T-helper 1 cell treated with Interleukin-12 subunit alpha and Interleukin-12 subunit beta and Interleukin-4 antibody, amounts not matched to agents 30 ng/mL and 1 ng/mL, for 36 hours (primary cell): ENCODE measurements around the gene KCNK6. TPM values are rescaled to one million over a fixed set of nuclear protein-coding genes. Genes with fewer than 3 reads are reported as not detected.

Experiments
- intact Hi-C: fragments of 100-400 bp; cut with micrococcal nuclease; formaldehyde crosslinking; loops from one replicate; pipeline ENCODE4 v1.15.1; 2024
- total RNA-seq: library from RNA; stranded (reverse); gene quantifications from 2 replicates; pipeline ENCODE4 v1.2.3, GENCODE V29; 2022

The KCNK6 gene
- 21.6 and 22.1 TPM in 2 replicates for total RNA-seq

DNA sequence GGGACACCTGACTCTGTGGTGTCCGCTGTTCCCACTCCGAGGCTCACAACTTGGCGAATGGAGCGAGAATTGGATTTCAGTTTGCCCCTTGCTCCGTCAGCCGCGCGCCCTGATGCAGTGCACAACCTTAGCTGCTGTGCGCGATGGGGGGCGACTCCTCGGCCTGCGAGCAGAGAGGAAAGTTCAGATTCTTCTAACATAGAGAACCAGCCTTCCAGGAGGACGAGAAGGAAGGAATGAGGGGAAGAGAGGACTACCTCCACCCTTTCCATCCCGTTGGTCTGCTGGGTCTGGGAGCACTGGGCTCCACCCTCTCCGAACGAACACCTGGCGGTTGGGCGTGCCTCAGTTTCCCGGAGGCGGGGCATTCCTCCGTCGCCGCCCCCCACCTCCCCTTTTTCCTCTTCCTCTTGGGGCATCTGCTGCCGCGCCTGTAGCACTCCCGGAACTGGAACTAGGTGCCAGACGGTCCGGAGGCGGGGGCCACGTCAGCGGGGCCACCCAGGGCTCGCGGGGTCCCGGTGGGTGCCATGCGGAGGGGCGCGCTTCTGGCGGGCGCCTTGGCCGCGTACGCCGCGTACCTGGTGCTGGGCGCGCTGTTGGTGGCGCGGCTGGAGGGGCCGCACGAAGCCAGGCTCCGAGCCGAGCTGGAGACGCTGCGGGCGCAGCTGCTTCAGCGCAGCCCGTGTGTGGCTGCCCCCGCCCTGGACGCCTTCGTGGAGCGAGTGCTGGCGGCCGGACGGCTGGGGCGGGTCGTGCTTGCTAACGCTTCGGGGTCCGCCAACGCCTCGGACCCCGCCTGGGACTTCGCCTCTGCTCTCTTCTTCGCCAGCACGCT, at the start of gene KCNK6:
TSS of gene KCNK6 (plus strand) at position 425 of the 838 bp plus-strand sequence. CDS start at position 531, 106 bp downstream.
- intact Hi-C loops = loop anchor here (1.0 to 5.0 kb wide), 2 partner anchors 55 to 852 kb away; partner anchors contain the start of genes SPINT2, ZNF569 and ZNF570

DNA sequence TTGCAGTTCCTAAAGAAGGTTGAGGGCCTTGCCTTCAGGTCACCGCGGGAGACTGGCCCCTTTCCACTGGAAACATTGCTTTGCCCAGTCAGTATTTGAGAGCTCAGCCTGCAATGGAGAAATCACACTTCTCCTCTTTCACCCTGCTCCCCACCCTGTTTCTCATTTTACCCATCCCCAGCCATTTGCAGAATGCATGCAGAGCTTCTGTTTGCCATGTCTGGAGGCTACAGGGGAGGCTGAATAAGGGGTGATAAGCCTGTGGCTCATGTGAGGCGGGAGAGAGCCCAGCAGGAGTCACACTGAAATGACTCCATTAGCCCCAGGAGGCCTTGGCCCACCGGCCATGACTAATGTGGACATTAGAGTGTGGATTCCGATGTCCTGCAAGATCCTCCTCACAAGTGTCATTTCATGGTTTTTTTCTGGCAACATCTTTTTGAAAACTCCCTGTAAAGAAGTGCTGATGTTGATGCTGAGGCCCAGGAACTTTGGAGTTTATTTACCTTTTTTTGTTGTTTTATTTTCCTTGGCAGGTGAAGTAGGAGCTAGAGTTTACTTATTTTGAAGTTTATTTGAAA, 49.0 kb upstream of the KCNK6 start:
- intact Hi-C loops = no loop called here

DNA sequence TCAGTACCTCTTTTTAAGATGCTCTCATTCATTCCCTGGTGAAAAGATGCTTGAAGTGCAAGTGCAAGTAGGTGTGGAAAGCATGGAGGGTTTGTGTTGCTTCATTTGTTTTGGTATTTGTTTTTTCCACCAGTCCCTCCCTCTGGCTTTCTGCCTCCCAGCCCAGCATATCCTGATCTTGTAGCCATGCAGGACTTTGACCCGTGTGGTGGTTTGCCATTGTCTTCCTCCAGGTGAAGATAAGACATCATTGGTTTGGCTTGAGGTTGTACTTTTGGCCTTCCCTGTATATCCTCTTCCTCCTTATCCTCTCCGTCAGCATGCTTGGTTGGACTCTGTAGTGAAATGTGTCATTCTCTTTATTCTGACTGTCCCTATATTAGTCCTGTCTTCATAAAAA, 46.1 kb upstream of the KCNK6 start:
- intact Hi-C loops = no loop called here

DNA sequence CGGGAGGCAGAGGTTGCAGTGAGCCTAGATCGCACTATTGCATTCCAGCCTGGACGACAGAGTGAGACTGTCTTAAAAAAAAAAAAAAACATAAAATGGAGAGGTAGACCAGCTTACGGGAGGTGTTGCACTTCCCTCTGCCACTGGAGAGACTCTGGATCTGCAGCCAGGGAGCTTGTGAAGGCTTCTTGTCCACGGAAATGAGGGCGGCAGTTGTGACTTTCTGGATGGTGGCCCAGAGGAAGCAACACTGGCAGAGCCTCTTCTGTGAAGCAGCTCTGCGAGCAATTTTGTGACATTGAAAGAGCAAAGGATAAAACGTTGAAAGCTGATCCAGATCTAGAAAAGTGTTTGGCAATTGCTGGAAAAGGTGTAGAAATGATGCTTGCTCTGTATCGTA, 44.9 kb upstream of the KCNK6 start:
- intact Hi-C loops = no loop called here

DNA sequence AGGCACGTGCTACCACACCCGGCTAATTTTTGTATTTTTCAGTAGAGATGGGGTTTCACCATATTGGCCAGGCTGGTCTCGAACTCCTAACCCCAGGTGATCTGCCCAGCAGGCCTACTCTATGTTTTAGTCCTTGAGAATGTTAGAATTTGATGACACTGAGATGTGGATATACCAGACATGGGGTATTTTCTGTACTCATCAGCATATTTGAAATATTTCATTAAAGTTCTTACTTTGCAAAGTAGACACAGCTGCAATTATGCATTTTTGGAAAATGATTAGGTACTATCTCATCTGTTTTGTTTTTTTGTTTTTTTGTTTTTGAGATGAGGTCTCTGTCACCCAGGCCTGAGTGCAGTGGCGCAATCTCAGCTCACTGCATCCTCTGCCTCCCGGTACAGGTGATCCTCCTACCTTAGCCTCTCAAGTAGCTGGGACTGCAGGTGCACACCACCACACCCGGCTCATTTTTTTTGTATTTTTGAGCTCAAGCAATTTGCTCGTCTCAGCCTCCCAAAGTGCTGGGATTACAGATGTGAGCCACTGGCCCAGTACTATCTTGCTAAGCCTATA, 42.6 kb upstream of the KCNK6 start:
- intact Hi-C loops = no loop called here

DNA sequence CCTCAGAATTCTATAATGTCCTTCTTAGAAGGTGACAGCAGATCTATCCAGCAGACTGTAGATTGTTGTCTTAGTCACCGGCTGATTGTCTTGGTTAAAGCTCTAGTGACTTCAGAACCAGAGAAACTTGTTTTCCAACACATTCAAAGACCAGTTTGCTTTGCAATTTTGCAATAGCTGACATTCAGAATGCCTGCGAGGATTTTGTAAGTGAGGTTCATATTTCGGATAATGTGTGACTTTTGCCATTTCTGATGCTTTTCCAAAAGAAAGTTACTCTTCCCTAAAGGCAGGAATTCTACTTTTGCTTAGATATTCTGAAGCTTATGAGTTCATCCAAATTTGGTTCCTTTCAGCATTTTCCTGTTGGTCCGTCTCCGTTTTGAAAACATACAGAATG, 42.1 kb upstream of the KCNK6 start:
- intact Hi-C loops = no loop called here

DNA sequence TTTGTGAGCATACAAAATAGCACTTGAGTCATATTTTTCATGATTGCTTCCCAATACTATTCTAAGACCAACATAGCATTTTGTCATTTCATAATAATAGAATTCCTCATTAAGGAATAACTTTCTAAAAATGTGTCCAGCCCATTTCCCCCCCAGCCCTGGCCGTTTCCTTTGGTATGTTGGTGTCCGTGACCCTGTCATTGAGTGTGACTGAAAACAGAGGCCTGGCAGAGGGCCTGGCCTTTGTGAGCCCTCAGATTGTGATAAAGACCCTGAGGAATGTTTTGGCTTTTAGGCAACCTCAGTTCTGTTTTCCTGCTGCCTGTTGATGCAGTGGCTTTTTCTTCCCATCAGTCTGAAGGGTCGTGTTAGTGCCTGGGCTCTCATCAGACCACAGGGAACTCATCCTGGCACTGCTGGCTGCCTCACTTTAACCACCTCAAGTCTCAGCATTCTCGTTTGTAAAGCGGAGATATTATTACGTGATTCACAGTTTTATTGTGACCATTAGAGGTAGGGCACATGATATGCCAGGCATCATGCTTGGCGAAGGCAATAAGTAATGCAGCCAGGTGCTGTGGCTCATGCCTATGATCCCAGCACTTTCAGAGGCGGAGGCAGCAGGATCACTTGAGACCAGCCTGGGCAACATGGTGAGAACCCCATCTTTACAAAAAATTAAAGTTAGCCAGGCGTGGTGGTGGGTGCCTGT, 41.5 kb upstream of the KCNK6 start:
- intact Hi-C loops = no loop called here

DNA sequence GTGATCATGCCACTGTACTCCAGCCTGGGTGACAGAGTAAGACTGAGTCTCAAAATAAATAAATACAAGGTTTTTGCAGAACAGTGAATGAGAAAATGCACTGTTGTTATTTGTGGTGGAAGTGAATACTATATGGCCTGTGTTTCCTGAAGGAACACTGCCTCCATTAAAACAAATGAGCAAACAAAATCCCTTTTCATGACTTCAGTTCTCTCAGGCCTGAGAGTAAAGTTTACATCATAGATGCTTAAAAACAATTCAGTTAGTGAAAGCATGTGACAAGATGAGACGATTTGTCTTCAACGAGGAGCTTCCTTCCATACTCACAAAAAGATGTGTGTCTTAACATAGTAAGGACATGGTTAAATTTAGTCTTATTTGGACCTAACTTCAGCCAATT, 40.9 kb upstream of the KCNK6 start:
- intact Hi-C loops = no loop called here

DNA sequence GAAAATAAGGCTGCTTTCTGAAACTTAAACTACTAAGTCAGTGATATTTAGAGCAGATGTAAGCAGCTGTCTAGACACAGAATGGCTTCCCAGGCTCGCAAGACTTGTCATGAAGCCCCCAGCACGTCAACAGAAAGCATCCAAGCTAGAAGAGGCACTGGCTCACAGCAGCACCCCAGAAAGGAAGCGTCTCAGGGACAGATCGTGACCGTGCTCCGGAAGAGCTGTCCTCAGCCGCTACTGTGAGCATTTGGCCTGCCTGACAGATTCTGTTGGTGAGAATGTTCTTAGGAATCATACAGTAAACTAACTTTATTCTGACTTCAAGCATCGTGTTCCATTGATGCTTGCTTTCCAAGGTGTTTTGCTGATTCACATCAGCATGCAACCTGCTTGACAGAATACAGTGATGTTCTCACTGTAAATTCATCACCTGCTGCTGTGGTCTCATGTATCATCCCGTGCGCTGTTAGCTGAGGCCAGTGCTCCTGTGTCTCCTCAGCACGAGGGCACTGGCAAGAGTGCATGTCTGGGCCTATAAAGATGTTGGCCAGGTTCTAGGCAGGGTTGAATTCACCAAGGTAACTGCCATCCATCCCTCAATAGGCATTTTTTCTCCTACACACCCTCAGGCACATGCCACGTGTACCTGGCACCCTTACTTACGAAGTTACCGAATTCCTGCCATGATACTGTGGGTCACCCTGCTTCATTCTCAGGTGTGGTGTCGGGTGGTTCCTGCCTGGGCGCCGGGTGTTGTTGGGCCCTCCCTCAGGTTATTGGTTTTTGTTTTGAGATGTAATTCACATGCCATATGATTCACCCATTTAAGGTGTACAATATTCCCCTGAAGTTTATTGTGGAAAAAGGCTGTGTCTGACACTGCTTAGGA, 39.4 kb upstream of the KCNK6 start:
- intact Hi-C loops = no loop called here

DNA sequence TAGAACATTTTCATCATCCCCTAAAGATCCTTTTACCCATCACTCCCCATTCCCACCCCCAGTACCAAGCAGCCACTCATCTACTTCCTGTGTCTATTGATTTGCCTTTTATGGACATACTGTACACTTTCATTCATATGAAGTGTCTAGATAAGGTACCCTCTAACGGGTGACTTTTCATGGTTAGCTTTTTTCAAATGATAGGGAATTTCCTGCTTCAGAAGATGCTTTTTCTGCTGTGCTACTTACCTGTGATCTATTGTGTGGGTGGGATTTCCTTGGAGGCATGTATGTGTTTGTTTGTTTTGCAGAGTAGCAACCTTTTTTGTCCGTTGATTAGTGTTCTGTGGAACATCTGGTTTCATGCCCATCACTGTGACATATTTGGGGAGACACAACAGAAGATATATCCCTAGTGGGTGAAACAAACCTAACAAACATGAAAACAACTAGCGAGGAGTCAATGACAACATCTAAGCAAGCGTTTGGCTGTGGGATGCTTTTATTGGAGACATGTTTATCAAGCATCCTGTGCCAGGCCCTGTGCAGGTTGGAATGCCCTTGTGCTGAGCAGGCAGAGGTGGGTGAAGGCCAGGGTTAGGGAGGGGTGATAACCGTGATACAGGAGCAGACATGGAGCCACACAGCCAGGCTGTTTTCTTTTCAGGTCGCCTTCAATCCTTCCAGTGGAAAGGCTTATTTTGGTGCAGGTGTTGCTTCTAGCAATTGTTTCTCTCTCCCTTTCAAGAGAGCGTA, 37.7 kb upstream of the KCNK6 start:
- intact Hi-C loops = no loop called here

DNA sequence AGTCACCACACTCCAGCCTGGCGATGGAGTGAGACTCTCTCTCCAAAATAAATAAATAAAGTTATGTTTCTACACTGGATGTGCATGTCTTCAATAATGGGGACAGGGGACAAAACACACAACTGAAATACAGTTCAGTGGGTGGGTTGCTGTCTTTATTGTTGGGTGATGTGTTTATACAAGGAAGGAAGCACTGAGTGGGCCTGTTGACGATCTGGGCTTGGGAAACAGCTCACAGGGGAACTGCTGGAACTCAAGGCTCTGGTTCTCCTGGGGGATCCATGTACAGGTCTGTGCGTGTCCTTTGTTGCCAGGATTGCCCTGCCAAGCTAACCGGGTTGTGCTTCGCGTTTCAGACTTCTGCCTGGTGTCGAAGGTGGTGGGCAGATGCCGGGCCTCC, 36.4 kb upstream of the KCNK6 start:
- intact Hi-C loops = no loop called here

DNA sequence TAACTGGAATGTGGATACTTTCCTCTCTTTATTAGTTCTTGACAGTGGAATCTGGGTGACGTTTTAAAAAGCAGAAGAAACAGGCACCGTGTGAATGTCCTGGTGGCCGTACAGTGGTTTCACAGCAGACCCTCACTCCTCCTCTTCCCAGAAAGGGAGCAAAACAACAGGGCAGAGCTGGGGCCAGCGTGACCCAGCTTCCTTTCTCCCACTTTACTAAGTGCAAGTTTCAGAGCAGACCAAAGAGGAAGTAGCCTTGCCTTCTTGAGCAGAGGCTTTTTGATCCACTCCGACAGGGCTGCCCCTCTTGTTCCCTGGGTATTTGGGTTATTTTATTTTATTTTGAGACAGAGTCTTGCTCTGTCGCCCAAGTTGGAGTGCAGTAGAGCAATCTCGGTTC, 35.2 kb upstream of the KCNK6 start:
- intact Hi-C loops = no loop called here

DNA sequence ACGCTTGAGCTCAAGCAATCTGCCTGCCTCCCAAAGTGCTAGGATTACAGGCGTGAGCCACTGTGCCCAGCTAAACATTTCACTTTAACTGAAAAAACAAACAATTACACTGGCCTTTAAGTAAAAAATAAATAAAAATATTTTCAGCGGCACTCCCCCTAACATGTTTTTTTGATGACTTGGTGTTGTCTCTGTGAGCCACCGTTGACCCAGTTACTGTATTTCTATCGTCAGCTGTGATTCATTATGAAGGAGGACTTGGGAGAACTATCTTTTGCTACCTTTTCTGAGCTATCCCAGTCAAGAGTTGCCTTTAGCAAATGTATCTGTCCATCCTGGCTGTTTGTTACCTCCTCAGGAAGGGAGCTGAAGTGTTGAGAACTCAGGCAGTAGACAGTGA, 34.1 kb upstream of the KCNK6 start:
- intact Hi-C loops = no loop called here

DNA sequence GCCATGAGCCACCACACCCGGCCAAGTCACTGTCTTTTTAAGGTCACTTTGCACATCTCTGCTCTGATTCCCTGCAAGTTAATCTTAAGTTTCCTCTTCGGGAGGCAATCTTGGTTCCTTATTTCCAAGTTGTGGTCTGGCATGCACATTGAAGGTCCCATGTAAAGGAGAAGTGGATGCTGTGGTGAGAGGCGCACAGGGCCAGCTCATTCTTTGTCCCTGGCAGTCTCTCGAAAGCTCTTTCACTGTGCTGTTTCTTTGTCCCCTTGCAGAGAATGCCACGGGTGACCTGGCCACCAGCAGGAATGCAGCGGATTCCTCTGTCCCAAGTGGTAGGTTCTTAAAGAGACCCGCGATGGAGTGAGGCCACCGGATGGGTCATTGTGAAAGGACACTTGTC, 32.0 kb upstream of the KCNK6 start:
- intact Hi-C loops = no loop called here

DNA sequence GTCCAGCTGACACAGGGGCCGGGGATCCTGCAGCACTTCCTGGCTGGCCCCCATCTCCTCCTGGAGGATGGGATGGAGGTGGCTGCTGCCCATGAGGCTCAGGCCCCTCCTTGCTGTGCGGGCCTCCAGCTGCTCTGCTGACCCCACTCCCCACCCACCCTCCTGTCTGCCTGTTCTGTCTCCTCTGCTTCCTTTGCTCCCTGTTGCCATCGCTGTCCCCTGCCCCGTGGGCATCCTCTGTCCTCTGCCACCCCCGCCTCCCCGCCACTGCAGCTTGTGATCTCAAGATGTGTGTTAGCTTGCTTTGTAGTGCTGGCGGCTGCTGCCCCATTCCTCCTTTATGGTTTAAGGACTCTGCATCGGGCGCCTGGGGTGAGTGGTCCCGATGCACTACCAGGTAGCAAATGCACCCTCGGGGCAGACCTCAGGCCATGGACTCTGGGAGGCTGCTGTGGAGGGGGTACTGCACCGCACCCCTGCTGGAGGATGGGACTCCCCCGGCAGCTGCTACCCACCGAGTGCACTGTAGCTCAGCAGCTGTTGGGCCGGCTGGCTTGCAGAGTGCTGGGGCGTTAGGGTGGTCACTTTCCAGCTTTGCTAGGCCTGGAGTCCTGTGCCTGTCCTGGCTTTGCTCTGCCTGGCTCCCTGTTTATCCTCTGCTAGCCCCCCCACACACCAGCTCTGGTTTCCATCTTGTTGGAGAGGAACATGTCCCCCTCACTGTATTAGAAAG, 31.4 kb upstream of the KCNK6 start:
- intact Hi-C loops = no loop called here

DNA sequence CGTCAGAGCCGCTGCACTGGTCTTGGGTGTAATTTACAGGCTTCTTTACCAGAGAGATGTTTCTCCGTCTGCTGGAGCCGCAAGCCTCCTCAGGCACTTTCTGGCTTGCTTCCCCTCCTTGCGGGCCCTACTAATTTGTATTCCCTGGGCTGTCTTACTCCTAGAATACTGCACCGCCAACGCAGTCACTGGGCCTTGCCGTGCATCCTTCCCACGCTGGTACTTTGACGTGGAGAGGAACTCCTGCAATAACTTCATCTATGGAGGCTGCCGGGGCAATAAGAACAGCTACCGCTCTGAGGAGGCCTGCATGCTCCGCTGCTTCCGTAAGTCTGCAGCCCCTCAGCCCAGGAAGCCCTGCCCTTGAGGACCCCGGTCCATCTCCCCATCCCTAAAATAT, 29.7 kb upstream of the KCNK6 start:
- intact Hi-C loops = no loop called here

DNA sequence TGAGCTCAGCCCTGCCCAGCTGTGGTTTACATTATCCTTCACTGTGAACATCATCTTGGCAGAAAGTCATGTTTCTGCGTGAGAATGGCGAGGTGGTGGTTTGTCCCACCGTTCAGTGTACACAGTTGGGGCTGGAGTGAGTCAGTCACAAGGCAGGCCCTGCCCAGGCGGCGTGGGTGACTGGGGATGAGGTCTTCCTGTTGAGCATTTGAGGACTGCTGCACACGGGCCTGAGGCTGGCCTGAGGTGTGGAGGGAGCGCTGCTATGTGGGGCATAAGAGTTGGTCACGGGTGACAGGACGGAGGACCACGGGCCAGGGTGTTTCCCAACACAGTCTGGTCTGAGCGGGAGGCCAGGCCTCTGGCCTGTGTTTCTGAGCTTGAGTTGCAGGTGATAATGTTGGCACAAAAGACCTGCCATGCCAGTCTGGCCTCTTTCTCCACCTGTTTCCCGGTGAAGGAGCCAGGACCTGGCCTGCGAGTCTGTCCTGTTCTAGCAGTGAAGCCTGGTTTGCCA, 29.0 kb upstream of the KCNK6 start:
- intact Hi-C loops = no loop called here

DNA sequence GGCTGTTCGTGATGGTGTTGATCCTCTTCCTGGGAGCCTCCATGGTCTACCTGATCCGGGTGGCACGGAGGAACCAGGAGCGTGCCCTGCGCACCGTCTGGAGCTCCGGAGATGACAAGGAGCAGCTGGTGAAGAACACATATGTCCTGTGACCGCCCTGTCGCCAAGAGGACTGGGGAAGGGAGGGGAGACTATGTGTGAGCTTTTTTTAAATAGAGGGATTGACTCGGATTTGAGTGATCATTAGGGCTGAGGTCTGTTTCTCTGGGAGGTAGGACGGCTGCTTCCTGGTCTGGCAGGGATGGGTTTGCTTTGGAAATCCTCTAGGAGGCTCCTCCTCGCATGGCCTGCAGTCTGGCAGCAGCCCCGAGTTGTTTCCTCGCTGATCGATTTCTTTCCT, 27.8 kb upstream of the KCNK6 start:
- intact Hi-C loops = no loop called here

DNA sequence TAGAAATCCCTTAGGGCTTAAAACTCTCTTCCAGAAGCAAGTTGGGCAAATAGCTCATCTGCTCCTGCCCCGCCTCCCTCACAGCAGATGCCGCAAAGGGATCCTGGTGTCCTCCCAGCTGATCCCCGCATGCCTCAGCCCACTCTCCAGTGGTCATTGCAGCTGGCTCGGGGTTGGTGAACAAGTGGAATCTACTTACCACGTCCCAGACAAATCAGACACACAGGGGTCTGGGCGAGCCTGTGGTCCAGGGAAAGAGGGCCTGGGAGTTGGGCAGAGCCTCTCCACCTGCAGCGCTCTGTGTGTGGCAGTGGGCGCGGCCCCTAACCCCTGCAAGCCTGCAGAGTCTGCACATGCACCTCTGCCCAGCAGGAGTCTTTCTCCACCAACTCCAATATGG, 26.4 kb upstream of the KCNK6 start:
- intact Hi-C loops = no loop called here
